Ishikawa (cell line): ENCODE data around the gene ELOB.

Experiments used
- CEBPB ChIP-seq: IDR thresholded peaks from 2 replicates; pipeline ENCODE4 v1.6.1; 2012
- EGR1 ChIP-seq: IDR thresholded peaks from 2 replicates; pipeline ENCODE4 v1.6.1; 2012
- EP300 ChIP-seq: IDR thresholded peaks from 2 replicates; pipeline ENCODE4 v1.6.1; 2012; ENCODE audit warnings: borderline replicate concordance
- MAX ChIP-seq: IDR thresholded peaks from 2 replicates; pipeline ENCODE4 v1.6.1; 2012
- RAD21 ChIP-seq: IDR thresholded peaks from 2 replicates; pipeline ENCODE4 v1.6.1; 2012; ENCODE audit warnings: low read depth
- REST ChIP-seq: IDR thresholded peaks from 2 replicates; pipeline ENCODE4 v1.6.1; 2012; ENCODE audit warnings: low read depth, mild to moderate bottlenecking
- TAF1 ChIP-seq: IDR thresholded peaks from 2 replicates; pipeline ENCODE4 v1.6.1; 2012; ENCODE audit warnings: low read depth, mild to moderate bottlenecking
- USF1 ChIP-seq: IDR thresholded peaks from 2 replicates; pipeline ENCODE4 v1.6.1; 2012
- YY1 ChIP-seq: IDR thresholded peaks from 2 replicates; pipeline ENCODE4 v1.6.1; 2012; ENCODE audit warnings: low read depth

- TF ChIP-seq CEBPB (no peak), EP300 (no peak), MAX (no peak), TAF1 (no peak), EGR1 (no peak), REST (no peak), RAD21 (no peak), YY1 (no peak), USF1 (no peak)
These were observed 5.7 kb upstream of the ELOB start for GRCh38 chr16:2782583-2783351.
